ENCODE measurements around the gene PITPNC1.

- TF ChIP-seq CTCF (conservative IDR thresholded peaks at IDR 0.05 in 1 of 2, IDR thresholded peaks at IDR 0.05 in 1 of 2; ENCODE audit: low read depth in 1 of 2, low read length in 2 of 2): no peak
- TF ChIP-seq EZH2 (IDR thresholded peaks at IDR 0.05; ENCODE audit: low read length, missing control alignments): no peak
These were observed 295.7 kb downstream of the PITPNC1 start for GRCh38 chr17:67672592-67673335.

Data from fibroblast of lung (primary cell).